Liver (tissue), 9 donors: Measurements from ENCODE around the gene MYCBPAP. TPM values are rescaled to one million over a fixed set of nuclear protein-coding genes. Genes with fewer than 3 reads are reported as not detected.

ENCODE experiments used
- DNase-seq: peaks from one replicate; pipeline ENCODE4 v3.0.0-alpha.2; 2017; ENCODE audit warnings: low spot score
- H3K27ac ChIP-seq, 2 donors: one replicate each; pipeline ENCODE4 v1.7.0; 2013; ENCODE audit warnings: inconsistent platforms in 2 of 2, low read length in 2 of 2, control low read depth in 1 of 2, low read depth in 1 of 2, mild to moderate bottlenecking in 1 of 2
- H3K27me3 ChIP-seq, 4 donors: one replicate each; pipeline versions ENCODE4 v1.6.1 to v1.7.0; 2013; ENCODE audit warnings: low read length in 3 of 4, inconsistent platforms in 1 of 4, mild to moderate bottlenecking in 1 of 4, moderate library complexity in 1 of 4; ENCODE audit not compliant: control insufficient read depth in 4 of 4, insufficient read depth in 4 of 4
- H3K36me3 ChIP-seq, 4 donors: one replicate each; pipeline versions ENCODE4 v1.6.1 to v1.7.0; 2013; ENCODE audit warnings: low read length in 3 of 4, mild to moderate bottlenecking in 3 of 4, low read depth in 1 of 4, moderate library complexity in 1 of 4; ENCODE audit not compliant: control insufficient read depth in 4 of 4, insufficient read depth in 3 of 4
- H3K4me1 ChIP-seq, 4 donors: one replicate each; pipeline versions ENCODE4 v1.6.1 to v1.7.0; 2013; ENCODE audit warnings: low read length in 3 of 4, mild to moderate bottlenecking in 3 of 4, moderate library complexity in 1 of 4; ENCODE audit not compliant: control insufficient read depth in 4 of 4, insufficient read depth in 4 of 4
- H3K4me3 ChIP-seq, 3 donors: one replicate each; pipeline versions ENCODE4 v1.6.1 to v1.7.0; 2013; ENCODE audit warnings: low read length in 3 of 3, control low read depth in 1 of 3, low read depth in 1 of 3, mild to moderate bottlenecking in 1 of 3
- H3K9ac ChIP-seq, 2 donors: one replicate each; pipeline ENCODE4 v1.7.0; 2013; ENCODE audit warnings: low read length in 2 of 2, mild to moderate bottlenecking in 2 of 2, moderate library complexity in 2 of 2, control low read depth in 1 of 2, low read depth in 1 of 2
- H3K9me3 ChIP-seq, 4 donors: one replicate each; pipeline versions ENCODE4 v1.6.1 to v1.7.0; 2013; ENCODE audit warnings: low read length in 3 of 4; ENCODE audit not compliant: control insufficient read depth in 4 of 4
- EGR1 ChIP-seq, 2 donors: IDR thresholded peaks; 2 replicates each; pipeline ENCODE4 v1.6.1; 2016 to 2018; ENCODE audit warnings: antibody characterized with exemption in 2 of 2, low read depth in 2 of 2
- FOXA1 ChIP-seq: IDR thresholded peaks from 2 replicates; pipeline ENCODE4 v1.6.1; 2016; ENCODE audit warnings: antibody characterized with exemption
- FOXA2 ChIP-seq: IDR thresholded peaks from 2 replicates; pipeline ENCODE4 v1.6.1; 2016; ENCODE audit warnings: antibody characterized with exemption
- GABPA ChIP-seq, 2 donors: IDR thresholded peaks in 1 of 2; conservative IDR thresholded peaks in 1 of 2; 2 replicates each; pipeline ENCODE4 v1.6.1; 2016; ENCODE audit warnings: antibody characterized with exemption in 2 of 2, mild to moderate bottlenecking in 1 of 2, moderate library complexity in 1 of 2
- HNF4A ChIP-seq, 2 donors: conservative IDR thresholded peaks; 2 replicates each; pipeline ENCODE4 v1.6.1; 2016; ENCODE audit warnings: antibody characterized with exemption in 2 of 2, mild to moderate bottlenecking in 2 of 2
- HNF4G ChIP-seq: IDR thresholded peaks from 2 replicates; pipeline ENCODE4 v1.6.1; 2016; ENCODE audit warnings: antibody characterized with exemption
- JUND ChIP-seq, 2 donors: IDR thresholded peaks; 2 replicates each; pipeline ENCODE4 v1.6.1; 2016; ENCODE audit warnings: antibody characterized with exemption in 2 of 2
- NR2F2 ChIP-seq: IDR thresholded peaks from 2 replicates; pipeline ENCODE4 v1.6.1; 2016; ENCODE audit warnings: antibody characterized with exemption
- RAD21 ChIP-seq, 2 donors: IDR thresholded peaks; 2 replicates each; pipeline ENCODE4 v1.6.1; 2016; ENCODE audit warnings: antibody characterized with exemption in 2 of 2, mild to moderate bottlenecking in 2 of 2
- RXRA ChIP-seq, 2 donors: IDR thresholded peaks; 2 replicates each; pipeline ENCODE4 v1.6.1; 2017 to 2018; ENCODE audit warnings: antibody characterized with exemption in 2 of 2, mild to moderate bottlenecking in 1 of 2
- SP1 ChIP-seq: IDR thresholded peaks from 2 replicates; pipeline ENCODE4 v1.6.1; 2018; ENCODE audit warnings: antibody characterized with exemption, mild to moderate bottlenecking
- TAF1 ChIP-seq: conservative IDR thresholded peaks from 2 replicates; pipeline ENCODE4 v1.6.1; 2016; ENCODE audit warnings: antibody characterized with exemption, mild to moderate bottlenecking
- YY1 ChIP-seq: IDR thresholded peaks from 2 replicates; pipeline ENCODE4 v1.6.1; 2016; ENCODE audit warnings: antibody characterized with exemption, mild to moderate bottlenecking
- WGBS: extraction: QIAGEN DNeasy Blood & Tissue Kit; methylation state at CpG from one replicate; pipeline ENCODE4 v1.1.7; 2013; 5-methylcytosine and 5-hydroxymethylcytosine counted together
- polyA plus RNA-seq, 2 donors: library from polyadenylated mRNA; stranded (reverse) in 1 of 2; unstranded in 1 of 2; fragments of 200-250 nt in 1 of 2; fragments of >200 nt in 1 of 2; fragmentation: Nextera tagmentation in 1 of 2; extraction: Ambion mirVana in 1 of 2; gene quantifications; one replicate each; pipeline versions ENCODE4 v1.2.1 to v1.2.3, GENCODE V29; 2013 to 2015
- total RNA-seq, 2 donors: library from RNA; depleted of rRNA; stranded (reverse); fragments of >200 nt; gene quantifications; one replicate each; pipeline ENCODE4 v1.2.3, GENCODE V29; 2014
- TF ChIP-seq, protein P1 (sequence below): IDR thresholded peaks from 2 replicates; pipeline ENCODE4 v1.6.1; 2016; ENCODE audit warnings: antibody characterized with exemption, mild to moderate bottlenecking
- TF ChIP-seq, protein P2 (sequence below): IDR thresholded peaks from 2 replicates; pipeline ENCODE4 v1.6.1; 2016; ENCODE audit warnings: antibody characterized with exemption
- TF ChIP-seq, protein P3 (sequence below): IDR thresholded peaks from 2 replicates; pipeline ENCODE4 v1.6.1; 2016; ENCODE audit warnings: antibody characterized with exemption
- TF ChIP-seq, protein P4 (sequence below): IDR thresholded peaks from 2 replicates; pipeline ENCODE4 v1.6.1; 2016; ENCODE audit warnings: antibody characterized with exemption
- TF ChIP-seq, protein P5 (sequence below): fragments of 150-350 bp; IDR thresholded peaks from 2 replicates; pipeline ENCODE4 v1.5.1; 2017; ENCODE audit warnings: improper control_type of control experiment, low read depth, low read length; ENCODE audit not compliant: missing input control
- donor health status: healthy.
- donor health status: healthy.
- donor health status: healthy.
- donor health status: healthy.
- donor health status: healthy.

The MYCBPAP gene
- total and polyA plus RNA-seq, 4 donors: 0.23 to 0.25 TPM; not detected in 2

DNA sequence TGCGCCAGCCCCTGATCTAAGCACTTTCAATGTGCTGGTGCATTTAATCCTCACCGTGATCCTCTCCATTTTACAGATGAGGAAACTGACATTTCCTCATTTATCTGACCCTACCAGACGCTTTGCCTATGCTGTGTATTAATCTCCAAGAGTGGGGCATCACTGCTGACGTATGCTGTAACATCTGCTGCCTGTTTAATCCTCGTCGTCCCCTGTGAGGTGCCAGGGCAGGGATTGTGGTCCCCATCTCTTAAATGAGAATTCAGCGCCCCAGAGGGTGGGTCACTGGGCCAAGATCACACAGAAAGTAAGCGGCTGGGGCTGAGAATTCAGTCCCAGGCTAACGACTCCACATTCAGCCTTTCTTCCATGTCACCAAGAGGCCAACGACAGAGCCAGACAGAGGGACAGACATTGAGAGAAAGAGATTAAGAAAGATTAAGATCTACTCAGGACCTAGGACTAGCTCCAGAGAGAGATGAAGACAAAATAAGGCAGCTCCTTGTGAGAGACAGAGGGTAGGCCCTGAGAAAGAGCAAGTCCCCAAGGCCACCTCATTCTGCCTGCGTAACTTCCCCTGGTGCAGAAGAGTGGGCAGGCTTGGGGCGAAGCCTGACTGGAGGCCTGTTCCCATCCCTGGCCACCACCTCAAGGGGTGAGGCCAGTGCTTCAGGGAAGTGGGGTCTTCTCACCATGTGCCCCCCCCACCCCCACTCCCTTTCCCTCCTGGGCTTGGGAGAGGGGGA is 65.8 kb downstream of the MYCBPAP start:
- Histone ChIP-seq H3K9ac (no peak overlapping the region), H3K4me1 (no peaks in the 10 kb centered on the region), H3K36me3 (no peaks in the 10 kb centered on the region), H3K4me3 (no peak overlapping the region), H3K9me3 (no peaks in the 10 kb centered on the region), H3K27me3 (no peaks in the 10 kb centered on the region), H3K27ac (no peak overlapping the region)
- no peak for DNase-seq
- WGBS: 92% methylated on average over 12 of the region's 12 CpGs
- TF ChIP-seq JUND (IDR thresholded peaks at IDR 0.05) (no peak), SP1 (no peak), FOXA2 (no peak), NR2F2 (no peak), FOXA1 (no peak), RAD21 (IDR thresholded peaks at IDR 0.05) (no peak), HNF4G (no peak), YY1 (no peak), GABPA (IDR thresholded peaks at IDR 0.05 in 1 of 2, conservative IDR thresholded peaks at IDR 0.05 in 1 of 2) (no peak), RXRA (IDR thresholded peaks at IDR 0.05) (no peak), EGR1 (IDR thresholded peaks at IDR 0.05; ENCODE audit: low read depth in 2 of 2) (no peak), TAF1 (no peak), HNF4A (conservative IDR thresholded peaks at IDR 0.05) (no peak)
- TF ChIP-seq, protein P1, sequence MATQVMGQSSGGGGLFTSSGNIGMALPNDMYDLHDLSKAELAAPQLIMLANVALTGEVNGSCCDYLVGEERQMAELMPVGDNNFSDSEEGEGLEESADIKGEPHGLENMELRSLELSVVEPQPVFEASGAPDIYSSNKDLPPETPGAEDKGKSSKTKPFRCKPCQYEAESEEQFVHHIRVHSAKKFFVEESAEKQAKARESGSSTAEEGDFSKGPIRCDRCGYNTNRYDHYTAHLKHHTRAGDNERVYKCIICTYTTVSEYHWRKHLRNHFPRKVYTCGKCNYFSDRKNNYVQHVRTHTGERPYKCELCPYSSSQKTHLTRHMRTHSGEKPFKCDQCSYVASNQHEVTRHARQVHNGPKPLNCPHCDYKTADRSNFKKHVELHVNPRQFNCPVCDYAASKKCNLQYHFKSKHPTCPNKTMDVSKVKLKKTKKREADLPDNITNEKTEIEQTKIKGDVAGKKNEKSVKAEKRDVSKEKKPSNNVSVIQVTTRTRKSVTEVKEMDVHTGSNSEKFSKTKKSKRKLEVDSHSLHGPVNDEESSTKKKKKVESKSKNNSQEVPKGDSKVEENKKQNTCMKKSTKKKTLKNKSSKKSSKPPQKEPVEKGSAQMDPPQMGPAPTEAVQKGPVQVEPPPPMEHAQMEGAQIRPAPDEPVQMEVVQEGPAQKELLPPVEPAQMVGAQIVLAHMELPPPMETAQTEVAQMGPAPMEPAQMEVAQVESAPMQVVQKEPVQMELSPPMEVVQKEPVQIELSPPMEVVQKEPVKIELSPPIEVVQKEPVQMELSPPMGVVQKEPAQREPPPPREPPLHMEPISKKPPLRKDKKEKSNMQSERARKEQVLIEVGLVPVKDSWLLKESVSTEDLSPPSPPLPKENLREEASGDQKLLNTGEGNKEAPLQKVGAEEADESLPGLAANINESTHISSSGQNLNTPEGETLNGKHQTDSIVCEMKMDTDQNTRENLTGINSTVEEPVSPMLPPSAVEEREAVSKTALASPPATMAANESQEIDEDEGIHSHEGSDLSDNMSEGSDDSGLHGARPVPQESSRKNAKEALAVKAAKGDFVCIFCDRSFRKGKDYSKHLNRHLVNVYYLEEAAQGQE: no peak
- TF ChIP-seq, protein P2, sequence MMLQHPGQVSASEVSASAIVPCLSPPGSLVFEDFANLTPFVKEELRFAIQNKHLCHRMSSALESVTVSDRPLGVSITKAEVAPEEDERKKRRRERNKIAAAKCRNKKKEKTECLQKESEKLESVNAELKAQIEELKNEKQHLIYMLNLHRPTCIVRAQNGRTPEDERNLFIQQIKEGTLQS: no peak
- TF ChIP-seq, protein P3, sequence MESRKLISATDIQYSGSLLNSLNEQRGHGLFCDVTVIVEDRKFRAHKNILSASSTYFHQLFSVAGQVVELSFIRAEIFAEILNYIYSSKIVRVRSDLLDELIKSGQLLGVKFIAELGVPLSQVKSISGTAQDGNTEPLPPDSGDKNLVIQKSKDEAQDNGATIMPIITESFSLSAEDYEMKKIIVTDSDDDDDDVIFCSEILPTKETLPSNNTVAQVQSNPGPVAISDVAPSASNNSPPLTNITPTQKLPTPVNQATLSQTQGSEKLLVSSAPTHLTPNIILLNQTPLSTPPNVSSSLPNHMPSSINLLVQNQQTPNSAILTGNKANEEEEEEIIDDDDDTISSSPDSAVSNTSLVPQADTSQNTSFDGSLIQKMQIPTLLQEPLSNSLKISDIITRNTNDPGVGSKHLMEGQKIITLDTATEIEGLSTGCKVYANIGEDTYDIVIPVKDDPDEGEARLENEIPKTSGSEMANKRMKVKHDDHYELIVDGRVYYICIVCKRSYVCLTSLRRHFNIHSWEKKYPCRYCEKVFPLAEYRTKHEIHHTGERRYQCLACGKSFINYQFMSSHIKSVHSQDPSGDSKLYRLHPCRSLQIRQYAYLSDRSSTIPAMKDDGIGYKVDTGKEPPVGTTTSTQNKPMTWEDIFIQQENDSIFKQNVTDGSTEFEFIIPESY: no peak
- TF ChIP-seq, protein P4, sequence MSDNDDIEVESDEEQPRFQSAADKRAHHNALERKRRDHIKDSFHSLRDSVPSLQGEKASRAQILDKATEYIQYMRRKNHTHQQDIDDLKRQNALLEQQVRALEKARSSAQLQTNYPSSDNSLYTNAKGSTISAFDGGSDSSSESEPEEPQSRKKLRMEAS: no peak
- TF ChIP-seq, protein P5, sequence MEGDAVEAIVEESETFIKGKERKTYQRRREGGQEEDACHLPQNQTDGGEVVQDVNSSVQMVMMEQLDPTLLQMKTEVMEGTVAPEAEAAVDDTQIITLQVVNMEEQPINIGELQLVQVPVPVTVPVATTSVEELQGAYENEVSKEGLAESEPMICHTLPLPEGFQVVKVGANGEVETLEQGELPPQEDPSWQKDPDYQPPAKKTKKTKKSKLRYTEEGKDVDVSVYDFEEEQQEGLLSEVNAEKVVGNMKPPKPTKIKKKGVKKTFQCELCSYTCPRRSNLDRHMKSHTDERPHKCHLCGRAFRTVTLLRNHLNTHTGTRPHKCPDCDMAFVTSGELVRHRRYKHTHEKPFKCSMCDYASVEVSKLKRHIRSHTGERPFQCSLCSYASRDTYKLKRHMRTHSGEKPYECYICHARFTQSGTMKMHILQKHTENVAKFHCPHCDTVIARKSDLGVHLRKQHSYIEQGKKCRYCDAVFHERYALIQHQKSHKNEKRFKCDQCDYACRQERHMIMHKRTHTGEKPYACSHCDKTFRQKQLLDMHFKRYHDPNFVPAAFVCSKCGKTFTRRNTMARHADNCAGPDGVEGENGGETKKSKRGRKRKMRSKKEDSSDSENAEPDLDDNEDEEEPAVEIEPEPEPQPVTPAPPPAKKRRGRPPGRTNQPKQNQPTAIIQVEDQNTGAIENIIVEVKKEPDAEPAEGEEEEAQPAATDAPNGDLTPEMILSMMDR: no peak
